ENCODE data around the gene THSD7A. TPM values are rescaled to one million over a fixed set of nuclear protein-coding genes. Genes with fewer than 3 reads are reported as not detected.

THSD7A gene
- total RNA-seq, 3 donors from 2014 or later, result 4.0 to 6.9 (median 4.4) TPM

DNA sequence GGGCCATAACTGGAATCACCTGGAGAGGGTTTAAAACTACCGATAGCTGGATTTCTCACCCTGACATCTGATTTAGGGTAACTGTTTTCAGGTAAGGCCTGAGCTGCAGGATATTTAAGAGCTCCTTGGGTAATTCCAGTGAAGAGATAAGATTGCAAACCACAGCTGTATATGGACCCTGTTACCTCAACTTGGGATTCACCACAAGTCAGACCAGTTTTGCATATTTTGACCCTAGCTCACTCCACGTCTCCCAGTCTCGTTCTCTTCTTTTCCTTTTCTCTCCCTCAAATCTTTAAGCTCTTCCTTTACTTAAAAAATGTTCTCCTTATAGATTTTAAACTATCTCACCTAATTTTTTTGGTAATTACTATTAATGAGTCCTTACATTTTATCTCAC, 264.4 kb downstream of the THSD7A start:
- Histone ChIP-seq H3K9me3 (no peaks in the 10 kb centered on the region), H3K27ac (no peak overlapping the region), H3K27me3 (no peaks in the 10 kb centered on the region), H3K36me3 (no peaks in the 10 kb centered on the region), H3K4me3 (no peak overlapping the region), H3K4me1 (no peaks in the 10 kb centered on the region)
- DNase-seq (ENCODE audit: low spot score in 2 of 2), result no peak
- intact Hi-C loops (cut with DNase I; ENCODE audit: low total_unique reads), result no loop called here
- no peak for TF ChIP-seq POLR2A (IDR thresholded peaks at IDR 0.05)
- no peak for TF ChIP-seq POLR2AphosphoS5 (IDR thresholded peaks at IDR 0.05)
- TF ChIP-seq, protein P1, sequence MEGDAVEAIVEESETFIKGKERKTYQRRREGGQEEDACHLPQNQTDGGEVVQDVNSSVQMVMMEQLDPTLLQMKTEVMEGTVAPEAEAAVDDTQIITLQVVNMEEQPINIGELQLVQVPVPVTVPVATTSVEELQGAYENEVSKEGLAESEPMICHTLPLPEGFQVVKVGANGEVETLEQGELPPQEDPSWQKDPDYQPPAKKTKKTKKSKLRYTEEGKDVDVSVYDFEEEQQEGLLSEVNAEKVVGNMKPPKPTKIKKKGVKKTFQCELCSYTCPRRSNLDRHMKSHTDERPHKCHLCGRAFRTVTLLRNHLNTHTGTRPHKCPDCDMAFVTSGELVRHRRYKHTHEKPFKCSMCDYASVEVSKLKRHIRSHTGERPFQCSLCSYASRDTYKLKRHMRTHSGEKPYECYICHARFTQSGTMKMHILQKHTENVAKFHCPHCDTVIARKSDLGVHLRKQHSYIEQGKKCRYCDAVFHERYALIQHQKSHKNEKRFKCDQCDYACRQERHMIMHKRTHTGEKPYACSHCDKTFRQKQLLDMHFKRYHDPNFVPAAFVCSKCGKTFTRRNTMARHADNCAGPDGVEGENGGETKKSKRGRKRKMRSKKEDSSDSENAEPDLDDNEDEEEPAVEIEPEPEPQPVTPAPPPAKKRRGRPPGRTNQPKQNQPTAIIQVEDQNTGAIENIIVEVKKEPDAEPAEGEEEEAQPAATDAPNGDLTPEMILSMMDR (IDR thresholded peaks at IDR 0.05), result no peak

DNA sequence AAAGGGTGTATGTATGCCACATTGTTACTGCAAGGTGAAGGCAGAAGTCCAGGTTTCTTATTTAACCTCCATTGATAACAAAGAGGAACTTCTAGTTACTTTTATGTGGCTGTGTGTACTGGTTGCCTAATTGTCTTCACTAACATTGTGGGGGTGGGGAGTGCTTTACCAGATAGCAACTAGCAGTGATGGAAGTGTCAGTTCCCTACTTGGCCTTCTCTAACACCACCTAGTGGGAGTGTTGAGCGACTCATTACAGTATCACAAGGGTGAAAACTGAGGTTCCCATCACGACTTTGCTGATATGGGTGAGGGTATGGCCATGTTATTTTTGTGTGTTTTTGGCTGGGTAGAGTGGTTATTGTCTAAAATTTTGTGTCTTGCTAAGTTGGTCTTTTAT, 274.4 kb downstream of the THSD7A start:
- Histone ChIP-seq H3K36me3 (no peaks in the 10 kb centered on the region), H3K4me3 (no peak overlapping the region), H3K27me3 (no peaks in the 10 kb centered on the region), H3K4me1 (no peaks in the 10 kb centered on the region), H3K27ac (no peak overlapping the region), H3K9me3 (no peaks in the 10 kb centered on the region)
- no peak for DNase-seq (ENCODE audit: low spot score in 2 of 2)
- intact Hi-C loops (cut with DNase I; ENCODE audit: low total_unique reads), result loop anchor here (2.0 kb wide), 1 partner anchor 55 kb away; no protein-coding TSS in a partner anchor
- TF ChIP-seq, protein P1 (IDR thresholded peaks at IDR 0.05), result no peak
- TF ChIP-seq POLR2A (IDR thresholded peaks at IDR 0.05), result no peak
- TF ChIP-seq POLR2AphosphoS5 (IDR thresholded peaks at IDR 0.05), result no peak

DNA sequence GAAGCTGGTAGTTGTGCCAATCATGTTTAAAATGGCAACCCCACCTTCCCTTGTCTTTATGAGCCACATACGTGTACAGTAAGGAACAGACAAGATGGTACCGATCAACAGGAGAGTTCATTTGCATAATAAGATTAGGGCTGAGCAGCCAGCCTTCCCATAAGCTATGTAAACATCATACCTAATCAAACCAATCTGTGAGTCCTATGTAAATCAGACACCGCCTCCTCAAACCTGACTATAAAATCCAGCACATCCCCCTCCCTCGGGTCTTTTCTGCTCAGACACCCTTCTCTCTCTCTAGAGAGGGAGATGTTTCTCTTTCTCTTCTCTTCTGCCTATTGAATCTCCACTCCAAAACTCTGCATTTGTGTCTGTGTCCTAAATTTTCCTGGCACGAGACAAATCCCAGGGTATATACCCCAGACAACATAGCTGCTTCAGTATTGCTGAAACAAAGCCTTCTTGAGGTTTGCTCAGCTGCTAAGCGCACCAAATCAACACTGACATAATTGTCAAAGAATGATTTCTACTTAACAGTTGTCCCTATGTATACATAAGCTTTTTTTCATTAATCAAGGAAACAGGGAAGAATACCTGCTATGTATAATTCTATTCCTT, 279.2 kb downstream of the THSD7A start:
- H3K4me3 ChIP-seq, result no peak overlapping the region
- H3K27ac ChIP-seq, result no peak overlapping the region
- TF ChIP-seq, protein P1 (IDR thresholded peaks at IDR 0.05), result no peak
- no peak for TF ChIP-seq POLR2AphosphoS5 (IDR thresholded peaks at IDR 0.05)
- TF ChIP-seq POLR2A (IDR thresholded peaks at IDR 0.05), result no peak
- H3K9me3 ChIP-seq, result peaks cover 0 to 4% of the 10 kb centered on the region in 2 donors
- no peaks in the 10 kb centered on the region for H3K36me3 ChIP-seq
- H3K27me3 ChIP-seq, result no peaks in the 10 kb centered on the region
- DNase-seq (ENCODE audit: low spot score in 2 of 2), result no peak
- no peaks in the 10 kb centered on the region for H3K4me1 ChIP-seq
- intact Hi-C loops (cut with DNase I; ENCODE audit: low total_unique reads), result no loop called here

DNA sequence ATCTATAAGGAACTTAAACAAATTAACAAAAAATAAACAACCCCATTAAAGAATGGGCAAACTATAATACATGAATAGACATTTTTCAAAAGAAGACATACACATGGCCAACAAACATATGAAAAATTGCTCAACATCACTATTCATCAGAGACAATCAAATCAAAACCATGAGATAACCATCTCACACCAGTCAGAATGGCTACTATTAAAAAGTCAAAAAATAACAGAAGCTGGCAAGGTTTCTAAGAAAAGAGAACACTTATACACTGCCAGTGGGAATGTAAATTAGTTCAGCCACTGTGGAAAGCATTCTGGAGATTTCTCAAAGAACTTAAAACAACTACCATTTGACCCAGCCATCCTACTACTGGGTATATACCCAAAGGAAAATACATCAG, 280.5 kb downstream of the THSD7A start:
- H3K36me3 ChIP-seq, result no peaks in the 10 kb centered on the region
- H3K27me3 ChIP-seq, result no peaks in the 10 kb centered on the region
- H3K4me3 ChIP-seq, result no peak overlapping the region
- peaks cover 0 to 4% of the 10 kb centered on the region in 2 donors for H3K9me3 ChIP-seq
- H3K27ac ChIP-seq, result no peak overlapping the region
- no peak for DNase-seq (ENCODE audit: low spot score in 2 of 2)
- H3K4me1 ChIP-seq, result no peaks in the 10 kb centered on the region
- TF ChIP-seq POLR2A (IDR thresholded peaks at IDR 0.05) (no peak), POLR2AphosphoS5 (IDR thresholded peaks at IDR 0.05) (no peak)
- TF ChIP-seq, protein P1 (IDR thresholded peaks at IDR 0.05), result no peak
- intact Hi-C loops (cut with DNase I; ENCODE audit: low total_unique reads), result loop anchor here (2.0 kb wide), 1 partner anchor 41 kb away; no protein-coding TSS in a partner anchor

DNA sequence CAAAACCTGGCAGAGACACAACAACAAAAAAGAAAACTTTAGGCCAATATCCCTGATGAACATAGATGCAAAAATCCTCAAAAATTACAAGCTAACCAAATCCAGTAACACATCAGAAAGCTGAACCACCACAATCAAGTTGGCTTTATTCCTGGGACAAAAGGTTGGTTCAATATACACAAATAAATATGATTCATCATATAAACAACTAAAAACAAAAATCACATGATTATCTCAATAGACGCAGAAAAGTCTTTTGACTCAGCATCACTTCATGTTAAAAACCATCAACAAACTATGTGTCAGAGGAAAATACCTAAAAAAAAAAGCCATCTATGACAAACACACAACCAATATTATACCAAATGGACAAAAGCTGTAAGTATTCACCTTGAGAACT, 283.5 kb downstream of the THSD7A start:
- no peaks in the 10 kb centered on the region for H3K4me1 ChIP-seq
- no peaks in the 10 kb centered on the region for H3K27me3 ChIP-seq
- TF ChIP-seq, protein P1 (IDR thresholded peaks at IDR 0.05), result no peak
- TF ChIP-seq POLR2A (IDR thresholded peaks at IDR 0.05), result no peak
- DNase-seq (ENCODE audit: low spot score in 2 of 2), result no peak
- H3K27ac ChIP-seq, result no peak overlapping the region
- no peak overlapping the region for H3K4me3 ChIP-seq
- intact Hi-C loops (cut with DNase I; ENCODE audit: low total_unique reads), result no loop called here
- H3K36me3 ChIP-seq, result no peaks in the 10 kb centered on the region
- peaks cover 4% of the 10 kb centered on the region in 2 donors for H3K9me3 ChIP-seq

Measured in breast epithelium (tissue), 4 donors.